K562 (cell line): ENCODE results near the gene CDC26. TPM values are rescaled to one million over a fixed set of nuclear protein-coding genes. Genes with fewer than 3 reads are reported as not detected.

ENCODE experiments used
- ATAC-seq: fragments of 200-7000 bp; cut with Tn5 transposase; 3 replicates; pipeline ENCODE4 v1.9.1; 2020; ENCODE audit warnings: moderate library complexity
- BruUV-seq: library from RNA; stranded (reverse); fragments of 400-500 nt; replicated peaks from 2 replicates; lab custom pipeline; 2021; lab: Mats Ljungman, UMichigan
- CTCF ChIA-PET: fragments of 300-600 bp; formaldehyde crosslinking; extraction: SDS; loops from one replicate; lab custom pipeline; 2021; ENCODE audit warnings: low intra/inter-chr PET ratio; lab: Yijun Ruan, JAX
- POLR2A ChIA-PET: fragments of 300-600, 350-650 bp; sonication (Branson Sonifier 250); formaldehyde crosslinking; extraction: SDS; loops from one replicate; lab custom pipeline; 2021; ENCODE audit warnings: antibody characterized with exemption, inconsistent platforms; lab: Yijun Ruan, JAX
- DNase-seq, 4 experiments: peaks; one replicate each; pipeline versions ENCODE4 v3.0.0 to v3.0.0-alpha.2; 2011 to 2018; ENCODE audit warnings: low spot score in 3 of 4, mixed read lengths in 3 of 4; ENCODE audit errors: extremely low read depth in 1 of 4
- FAIRE-seq: peaks from 2 replicates; lab custom pipeline; 2011; peaks lifted over from hg19 to GRCh38; lab: Jason Lieb, UNC
- H2AFZ ChIP-seq: 2 replicates; pipeline ENCODE4 v1.6.0; 2011; ENCODE audit warnings: low read depth, low read length, control low read depth, inconsistent platforms
- H3K27ac ChIP-seq: fragments of 200-600 bp; 3 replicates; pipeline ENCODE4 v1.8.0; 2011; ENCODE audit warnings: low read depth, mild to moderate bottlenecking, control low read depth, inconsistent platforms, low read length, moderate library complexity, mixed read lengths; ENCODE audit errors: extremely low read depth
- H3K27me3 ChIP-seq, 2 experiments: fragments of 300-600 bp in 1 of 2; 2 replicates in 1 of 2; 3 replicates in 1 of 2; pipeline versions ENCODE4 v1.6.0 to v1.8.0; 2011; ENCODE audit warnings: inconsistent platforms in 2 of 2, low read length in 2 of 2, mild to moderate bottlenecking in 1 of 2, mixed read lengths in 1 of 2, moderate library complexity in 1 of 2; ENCODE audit not compliant: control insufficient read depth in 2 of 2, insufficient read depth in 2 of 2
- H3K36me3 ChIP-seq: fragments of 300-600 bp; 3 replicates; pipeline ENCODE4 v1.8.0; 2011; ENCODE audit warnings: mild to moderate bottlenecking, low read length, inconsistent platforms; ENCODE audit not compliant: control insufficient read depth, insufficient read depth
- H3K4me1 ChIP-seq, 2 experiments: fragments of 200-600 bp in 1 of 2; replicated peaks in 1 of 2; 2 replicates in 1 of 2; 3 replicates in 1 of 2; pipeline versions ENCODE4 v1.5.1 to v1.8.0; 2011; ENCODE audit warnings: inconsistent platforms in 2 of 2, low read length in 2 of 2, mild to moderate bottlenecking in 1 of 2, mixed read lengths in 1 of 2, moderate library complexity in 1 of 2; ENCODE audit not compliant: control insufficient read depth in 2 of 2, insufficient read depth in 2 of 2
- H3K4me2 ChIP-seq: 2 replicates; pipeline ENCODE4 v1.6.1; 2011; ENCODE audit warnings: low read length, control low read depth, inconsistent platforms, mixed read lengths; ENCODE audit not compliant: insufficient read depth
- H3K4me3 ChIP-seq: fragments of 200-600 bp; sonication (generic), shearing (Covaris generic); 2 replicates; pipeline ENCODE4 v1.5.1; 2016; ENCODE audit warnings: control low read depth, inconsistent platforms
- H3K79me2 ChIP-seq: fragments of 200-600 bp; 3 replicates; pipeline ENCODE4 v1.8.0; 2011; ENCODE audit warnings: low read length, inconsistent platforms; ENCODE audit not compliant: control insufficient read depth, insufficient read depth
- H3K9ac ChIP-seq, 2 experiments: 2 replicates each; pipeline versions ENCODE4 v1.6.0 to v1.6.1; 2011; ENCODE audit warnings: low read depth in 2 of 2, low read length in 2 of 2, control low read depth in 1 of 2, inconsistent platforms in 1 of 2, mild to moderate bottlenecking in 1 of 2, mixed read lengths in 1 of 2; ENCODE audit not compliant: insufficient read depth in 1 of 2
- H3K9me1 ChIP-seq: one replicate; pipeline ENCODE4 v1.6.0; 2011; ENCODE audit warnings: inconsistent platforms, mild to moderate bottlenecking, low read length, moderate library complexity; ENCODE audit not compliant: control insufficient read depth, insufficient read depth
- H3K9me3 ChIP-seq: replicated peaks from 2 replicates; pipeline ENCODE4 v1.5.1; 2011; ENCODE audit warnings: low read depth, low read length, inconsistent platforms; ENCODE audit not compliant: control insufficient read depth, insufficient read depth
- H4K20me1 ChIP-seq: replicated peaks from 2 replicates; pipeline ENCODE4 v1.6.1; 2011; ENCODE audit warnings: low read length, inconsistent platforms, mixed read lengths; ENCODE audit not compliant: control insufficient read depth, insufficient read depth
- MED1 ChIP-seq: sonication (generic); formaldehyde crosslinking; IDR thresholded peaks from 2 replicates; pipeline ENCODE4 v1.8.1; 2023; ENCODE audit warnings: missing genetic modification reagents, borderline replicate concordance
- MYNN ChIP-seq, 2 experiments: sonication (generic); formaldehyde crosslinking in 1 of 2; IDR thresholded peaks; 2 replicates each; pipeline versions ENCODE4 v1.5.0 to v1.6.1; 2016 to 2020; ENCODE audit warnings: antibody characterized with exemption in 1 of 2, missing genetic modification reagents in 1 of 2
- NCOA4 ChIP-seq: fragments of 450-650 bp; IDR thresholded peaks from 2 replicates; pipeline ENCODE4 v1.6.1; 2018; ENCODE audit warnings: mild to moderate bottlenecking; ENCODE audit not compliant: partially characterized antibody
- SMAD4 ChIP-seq: fragments of 250-450 bp; sonication (Bioruptor Pico); conservative IDR thresholded peaks from 2 replicates; pipeline ENCODE4 v1.8.0; 2021; ENCODE audit warnings: inconsistent platforms, mild to moderate bottlenecking, moderate library complexity
- SNRNP70 ChIP-seq: fragments of 200-400 bp; formaldehyde crosslinking; optimal IDR thresholded peaks from 2 replicates; pipeline ENCODE3; 2017; ENCODE audit warnings: low read depth, low read length
- U2AF1 ChIP-seq: fragments of 200-400 bp; formaldehyde crosslinking; optimal IDR thresholded peaks from 2 replicates; pipeline ENCODE3; 2017; ENCODE audit warnings: mild to moderate bottlenecking, low read depth, low read length, moderate library complexity
- WGBS: fragments of 100-300 bp; shearing (Covaris generic); methylation state at CpG from one replicate; pipeline ENCODE4 v1.1.6; 2016; ENCODE audit warnings: low coverage, mixed read lengths; ENCODE audit not compliant: insufficient coverage; ENCODE audit errors: missing lambda C conversion rate; 5-methylcytosine and 5-hydroxymethylcytosine counted together
- in situ Hi-C: fragments of 300-500 bp; cut with MboI; formaldehyde crosslinking; loops from 4 replicates; pipeline ENCODE4 v1.15.0; 2018; ENCODE audit warnings: inconsistent platforms, mixed read lengths
- intact Hi-C: fragments of 100-400 bp; cut with micrococcal nuclease; formaldehyde crosslinking; loops from 2 replicates; pipeline ENCODE4 v1.14.2; 2022
- polyA plus RNA-seq, 8 experiments: library from polyadenylated mRNA; depleted of rRNA in 4 of 8; stranded (reverse) in 5 of 8; unstranded in 3 of 8; fragments of >200 nt; fragmentation: Nextera tagmentation in 2 of 8; fragmentation: Illumina TruSeq in 1 of 8; extraction: Ambion mirVana in 2 of 8; extraction: Trizol in 1 of 8; gene quantifications; 2 replicates each; pipeline versions ENCODE4 v1.2.1 to v1.2.3, GENCODE V29; 2011 to 2014; ENCODE audit warnings: inconsistent platforms in 1 of 8, missing spikeins in 1 of 8
- total RNA-seq, 7 experiments: library from RNA; depleted of rRNA in 6 of 7; stranded (reverse); fragments of >200 nt in 6 of 7; fragmentation: Illumina TruSeq in 2 of 7; extraction: Trizol in 2 of 7; gene quantifications; 2 replicates each; pipeline versions ENCODE4 v1.2.1 to v1.2.3, GENCODE V29; 2011 to 2021; ENCODE audit warnings: low replicate concordance in 1 of 7
- TF ChIP-seq, protein P1 (sequence below): fragments of 250-450 bp; sonication (Bioruptor Pico); IDR thresholded peaks from 2 replicates; pipeline ENCODE4 v1.8.0; 2022; ENCODE audit warnings: inconsistent platforms
- TF ChIP-seq, protein P2 (sequence below): fragments of 250-450 bp; sonication (Bioruptor Pico); IDR thresholded peaks from 2 replicates; pipeline ENCODE4 v1.9.0; 2021; ENCODE audit warnings: mild to moderate bottlenecking

Gene CDC26
- total and polyA plus RNA-seq, 9 of the 15 experiments (the other 6 are each of a cell fraction or from before 2014, with no cell fraction given) = 33.0 to 147 (median 60.0) TPM

DNA sequence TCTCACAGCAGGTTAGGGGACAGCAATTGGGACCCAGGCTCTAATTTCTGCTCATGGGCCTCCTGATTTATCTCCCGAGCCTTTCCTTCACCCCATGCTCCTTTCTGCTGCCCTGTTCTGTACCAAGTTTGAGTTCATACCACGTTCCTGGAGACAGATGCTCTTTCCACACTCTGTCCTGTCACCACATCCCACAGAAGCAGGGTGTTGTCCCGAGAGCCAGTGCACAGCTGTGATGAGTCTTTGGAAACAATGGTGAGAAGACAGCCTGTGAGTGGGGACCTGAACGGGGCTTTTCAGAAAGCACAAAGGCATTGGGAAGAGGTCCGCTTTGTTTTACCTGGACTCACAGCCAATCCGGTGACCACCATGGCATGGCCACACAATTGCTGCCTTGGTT is 47.3 kb upstream of the CDC26 start (continued):
- TF ChIP-seq, protein P1, sequence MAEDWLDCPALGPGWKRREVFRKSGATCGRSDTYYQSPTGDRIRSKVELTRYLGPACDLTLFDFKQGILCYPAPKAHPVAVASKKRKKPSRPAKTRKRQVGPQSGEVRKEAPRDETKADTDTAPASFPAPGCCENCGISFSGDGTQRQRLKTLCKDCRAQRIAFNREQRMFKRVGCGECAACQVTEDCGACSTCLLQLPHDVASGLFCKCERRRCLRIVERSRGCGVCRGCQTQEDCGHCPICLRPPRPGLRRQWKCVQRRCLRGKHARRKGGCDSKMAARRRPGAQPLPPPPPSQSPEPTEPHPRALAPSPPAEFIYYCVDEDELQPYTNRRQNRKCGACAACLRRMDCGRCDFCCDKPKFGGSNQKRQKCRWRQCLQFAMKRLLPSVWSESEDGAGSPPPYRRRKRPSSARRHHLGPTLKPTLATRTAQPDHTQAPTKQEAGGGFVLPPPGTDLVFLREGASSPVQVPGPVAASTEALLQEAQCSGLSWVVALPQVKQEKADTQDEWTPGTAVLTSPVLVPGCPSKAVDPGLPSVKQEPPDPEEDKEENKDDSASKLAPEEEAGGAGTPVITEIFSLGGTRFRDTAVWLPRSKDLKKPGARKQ (CRISPR knock-in tag) = no peak
- TF ChIP-seq SMAD4 (CRISPR knock-in tag) = no peak
- TF ChIP-seq, all 486 proteins: peak for 0

DNA sequence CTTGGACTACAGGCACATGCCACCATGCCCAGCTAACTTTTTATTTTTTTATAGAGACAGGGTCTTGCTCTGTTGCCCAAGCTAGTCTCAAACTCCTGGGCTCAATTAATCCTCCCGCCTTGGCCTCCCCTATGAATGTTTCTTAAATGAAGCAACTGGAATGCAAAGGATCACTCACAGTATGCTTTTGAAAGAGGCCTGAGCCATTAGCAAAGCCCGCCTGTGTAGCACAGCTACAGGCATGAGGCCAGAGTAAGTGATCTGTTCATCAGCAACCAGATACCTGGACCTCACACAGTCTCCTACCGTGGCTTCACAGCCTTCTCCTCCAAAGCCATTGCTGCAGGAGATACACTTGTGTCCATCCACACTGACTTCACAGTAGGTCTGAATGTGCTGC is 44.7 kb upstream of the CDC26 start:
- Histone ChIP-seq H3K27me3 (peaks cover 11 to 32% of the 10 kb centered on the region in 2 experiments; a peak in 3 of 5 replicates), H3K4me2 (no peak overlapping the region), H3K27ac (no peak overlapping the region), H3K36me3 (no peaks in the 10 kb centered on the region), H3K9me1 (no peaks in the 10 kb centered on the region), H3K4me3 (no peak overlapping the region), H3K9ac (no peak overlapping the region), H3K9me3 (no peaks in the 10 kb centered on the region), H3K4me1 (no peaks in the 10 kb centered on the region; a peak in 1 of 5 replicates), H3K79me2 (no peaks in the 10 kb centered on the region), H2AFZ (no peak overlapping the region), H4K20me1 (0 out of 2 replicates have a peak, but pooled peaks cover 3% of the 10 kb centered on the region)
- no peak for ATAC-seq
- TF ChIP-seq NCOA4 (no peak), U2AF1 (no peak), MED1 (no peak), SNRNP70 (no peak), MYNN (IDR thresholded peaks at IDR 0.05) (no peak), MYNN (CRISPR knock-in tag; IDR thresholded peaks at IDR 0.05) (no peak)
- TF ChIP-seq, protein P2, sequence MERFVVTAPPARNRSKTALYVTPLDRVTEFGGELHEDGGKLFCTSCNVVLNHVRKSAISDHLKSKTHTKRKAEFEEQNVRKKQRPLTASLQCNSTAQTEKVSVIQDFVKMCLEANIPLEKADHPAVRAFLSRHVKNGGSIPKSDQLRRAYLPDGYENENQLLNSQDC (CRISPR knock-in tag) = no peak
- no TSS peak for BruUV-seq
- in situ Hi-C loops (no loop called here), intact Hi-C loops (no loop called here)
- DNase-seq = no peak
- 6% methylated on average over 3 of the region's 3 CpGs for WGBS
- no peak for FAIRE-seq
- ChIA-PET CTCF (interaction anchor here (0.6 kb wide), 1 partner anchor 77 kb away, joined by 3 read pairs; no protein-coding TSS in a partner anchor), POLR2A (interaction anchor here (0.6 to 1.7 kb wide), 3 partner anchors 8 to 43 kb away, joined by 3 to 5 read pairs (median 5); partner anchors contain the start of gene WDR31)
